Small intestine (tissue), 7 donors: ENCODE data around the gene HOTAIR. TPM values are rescaled to one million over a fixed set of nuclear protein-coding genes. Genes with fewer than 3 reads are reported as not detected.
A peak's percentile ranks its signal among the peaks of the same experiment; 100 is the strongest.

Experiments
- DNase-seq, 2 donors: peaks; one replicate each; pipeline versions ENCODE4 v3.0.0 to v3.0.0-alpha.2; 2013
- FAIRE-seq: peaks from 2 replicates; lab custom pipeline; 2012; peaks lifted over from hg19 to GRCh38; lab: Jason Lieb, UNC
- H3K27ac ChIP-seq, 3 donors: one replicate each; pipeline ENCODE4 v1.5.1; 2013; ENCODE audit warnings: low read length in 2 of 3, mild to moderate bottlenecking in 2 of 3, control low read depth in 1 of 3, inconsistent platforms in 1 of 3, low read depth in 1 of 3, moderate library complexity in 1 of 3
- H3K27me3 ChIP-seq, 3 donors: one replicate each; pipeline ENCODE4 v1.6.1; 2013; ENCODE audit warnings: low read length in 3 of 3, inconsistent platforms in 1 of 3; ENCODE audit not compliant: control insufficient read depth in 3 of 3, insufficient read depth in 3 of 3
- H3K36me3 ChIP-seq, 3 donors: one replicate each; pipeline ENCODE4 v1.6.1; 2013; ENCODE audit warnings: low read length in 3 of 3, inconsistent platforms in 1 of 3, low read depth in 1 of 3, mild to moderate bottlenecking in 1 of 3, moderate library complexity in 1 of 3; ENCODE audit not compliant: control insufficient read depth in 3 of 3, insufficient read depth in 2 of 3
- H3K4me1 ChIP-seq, 3 donors: one replicate each; pipeline ENCODE4 v1.6.1; 2013; ENCODE audit warnings: low read length in 2 of 3, inconsistent platforms in 1 of 3, low read depth in 1 of 3, mild to moderate bottlenecking in 1 of 3, moderate library complexity in 1 of 3; ENCODE audit not compliant: control insufficient read depth in 3 of 3, insufficient read depth in 2 of 3
- H3K4me3 ChIP-seq, 3 donors: one replicate each; pipeline ENCODE4 v1.5.1; 2013; ENCODE audit warnings: low read length in 3 of 3, control low read depth in 1 of 3, inconsistent platforms in 1 of 3, low read depth in 1 of 3, mild to moderate bottlenecking in 1 of 3, moderate library complexity in 1 of 3
- H3K9me3 ChIP-seq, 2 donors: one replicate each; pipeline ENCODE4 v1.6.1; 2013; ENCODE audit warnings: low read depth in 1 of 2, low read length in 1 of 2; ENCODE audit not compliant: control insufficient read depth in 2 of 2, insufficient read depth in 1 of 2
- WGBS, 3 donors: extraction: QIAGEN DNeasy Blood & Tissue Kit; methylation state at CpG; one replicate each; pipeline ENCODE4 v1.1.7; 2013; 5-methylcytosine and 5-hydroxymethylcytosine counted together
- polyA plus RNA-seq, 4 donors: library from polyadenylated mRNA; stranded (reverse) in 3 of 4; unstranded in 1 of 4; fragments of 200-250 nt in 3 of 4; fragments of 120-200 nt in 1 of 4; gene quantifications; one replicate each; pipeline versions ENCODE4 v1.2.1 to v1.2.3, GENCODE V29; 2013
- donor health status: healthy with polysubstance abuse.
- donor health status: control.
- donor health status: control.
- donor health status: Bipolar disorder and iron deficiency.
- donor health status: healthy.

The HOTAIR gene
- polyA plus RNA-seq, 4 donors, result 0.24 TPM; not detected in 3

- DNase-seq, result no peak
- H3K4me3 ChIP-seq, result no peak overlapping the region
- H3K4me1 ChIP-seq, result peaks cover 0 to 4% (median 0%) of the 10 kb centered on the region in 3 donors
- peaks cover 5 to 100% (median 84%) of the 10 kb centered on the region in 3 donors for H3K27me3 ChIP-seq
- 2 to 6% (median 3%) methylated on average over 17 to 18 of the region's 18 CpGs for WGBS, 3 donors
- FAIRE-seq, result no peak
- H3K36me3 ChIP-seq, result no peaks in the 10 kb centered on the region
- H3K9me3 ChIP-seq, result no peaks in the 10 kb centered on the region
- H3K27ac ChIP-seq, result no peak overlapping the region
Observed at GRCh38 chr12:53965281-53966084, 9.3 kb downstream of the HOTAIR start.

- Histone ChIP-seq H3K27ac (no peak overlapping the region), H3K4me3 (no peak overlapping the region), H3K9me3 (no peaks in the 10 kb centered on the region), H3K4me1 (peaks cover 0 to 4% (median 0%) of the 10 kb centered on the region in 3 donors), H3K36me3 (no peaks in the 10 kb centered on the region), H3K27me3 (peaks cover 0 to 100% (median 82%) of the 10 kb centered on the region in 3 donors)
- WGBS, 3 donors, result 2 to 4% (median 3%) methylated on average over 2 of the region's 2 CpGs
- FAIRE-seq (no peak), DNase-seq (peak in 1 of 2 donors; percentile 20)
Observed at GRCh38 chr12:53964315-53964713, 10.4 kb downstream of the HOTAIR start.

- H3K4me3 ChIP-seq, result peak overlapping the region in 1 of 3 donors; percentile 21
- no peaks in the 10 kb centered on the region for H3K36me3 ChIP-seq
- no peaks in the 10 kb centered on the region for H3K9me3 ChIP-seq
- 3 to 6% (median 6%) methylated on average over 38 of the region's 38 CpGs for WGBS, 3 donors
- FAIRE-seq, result no peak
- H3K27ac ChIP-seq, result no peak overlapping the region
- DNase-seq, result no peak
- peaks cover 0 to 100% (median 81%) of the 10 kb centered on the region in 3 donors for H3K27me3 ChIP-seq
- peaks cover 0 to 4% (median 0%) of the 10 kb centered on the region in 3 donors for H3K4me1 ChIP-seq
Observed at GRCh38 chr12:53963434-53964314, 11.1 kb downstream of the HOTAIR start.

- no peak overlapping the region for H3K4me3 ChIP-seq
- peaks cover 0 to 4% (median 0%) of the 10 kb centered on the region in 3 donors for H3K4me1 ChIP-seq
- H3K27ac ChIP-seq, result no peak overlapping the region
- WGBS, 3 donors, result 23 to 36% (median 24%) methylated on average over 7 of the region's 7 CpGs
- H3K36me3 ChIP-seq, result no peaks in the 10 kb centered on the region
- H3K9me3 ChIP-seq, result no peaks in the 10 kb centered on the region
- H3K27me3 ChIP-seq, result peaks cover 3 to 100% (median 81%) of the 10 kb centered on the region in 3 donors
- DNase-seq, result no peak
- FAIRE-seq, result no peak
Observed at GRCh38 chr12:53963005-53963404, 11.7 kb downstream of the HOTAIR start.

GRCh38 chr12:53961025-53961761 lies 13.6 kb downstream of the HOTAIR start:
- H3K27ac ChIP-seq, result no peak overlapping the region
- WGBS, 3 donors, result 3 to 5% (median 4%) methylated on average over 64 to 72 of the region's 72 CpGs
- H3K4me3 ChIP-seq, result no peak overlapping the region
- no peak for FAIRE-seq
- peaks cover 0 to 4% (median 0%) of the 10 kb centered on the region in 3 donors for H3K4me1 ChIP-seq
- H3K27me3 ChIP-seq, result peaks cover 7 to 100% (median 81%) of the 10 kb centered on the region in 3 donors
- H3K36me3 ChIP-seq, result no peaks in the 10 kb centered on the region
- no peak for DNase-seq
- no peaks in the 10 kb centered on the region for H3K9me3 ChIP-seq

- DNase-seq, result no peak
Observed at GRCh38 chr12:53960187-53961024, 14.3 kb downstream of the HOTAIR start.

GRCh38 chr12:53959314-53959713 lies 15.4 kb downstream of the HOTAIR start:
- WGBS, 3 donors, result 8 to 16% (median 10%) methylated on average over 4 of the region's 4 CpGs
- H3K9me3 ChIP-seq, result no peaks in the 10 kb centered on the region
- H3K27me3 ChIP-seq, result peaks cover 14 to 99% (median 83%) of the 10 kb centered on the region in 3 donors
- no peak overlapping the region for H3K4me3 ChIP-seq
- FAIRE-seq, result no peak
- H3K27ac ChIP-seq, result no peak overlapping the region
- no peak for DNase-seq
- H3K36me3 ChIP-seq, result no peaks in the 10 kb centered on the region
- H3K4me1 ChIP-seq, result peaks cover 0 to 4% (median 0%) of the 10 kb centered on the region in 3 donors

More at GRCh38 chr12:53960187-53961024, 14.3 kb downstream of the HOTAIR start:
- Histone ChIP-seq H3K27ac (no peak overlapping the region), H3K4me1 (peaks cover 0 to 4% (median 0%) of the 10 kb centered on the region in 3 donors), H3K36me3 (no peaks in the 10 kb centered on the region), H3K27me3 (peaks cover 7 to 100% (median 82%) of the 10 kb centered on the region in 3 donors), H3K9me3 (no peaks in the 10 kb centered on the region), H3K4me3 (no peak overlapping the region)
- FAIRE-seq, result no peak
- WGBS, 3 donors, result 10 to 13% (median 13%) methylated on average over 35 to 39 of the region's 39 CpGs
